Mesendoderm (in vitro differentiated cells): Measurements from ENCODE around the gene SHC4.

ENCODE experiments used
- DNase-seq: peaks from one replicate; pipeline ENCODE4 v3.0.0; 2013
- H2AK5ac ChIP-seq: 2 replicates; pipeline ENCODE4 v1.6.1; 2013; ENCODE audit warnings: low read length, inconsistent platforms
- H2BK120ac ChIP-seq: 2 replicates; pipeline ENCODE4 v1.6.1; 2013; ENCODE audit warnings: low read depth, mild to moderate bottlenecking, low read length, moderate library complexity, mixed read lengths
- H2BK15ac ChIP-seq: replicated peaks from 2 replicates; pipeline ENCODE4 v1.6.1; 2013; ENCODE audit warnings: low read depth, mild to moderate bottlenecking, moderate library complexity
- H2BK5ac ChIP-seq: 2 replicates; pipeline ENCODE4 v1.6.1; 2013; ENCODE audit warnings: low read length, inconsistent platforms
- H3K18ac ChIP-seq: 2 replicates; pipeline ENCODE4 v1.6.1; 2013; ENCODE audit warnings: mild to moderate bottlenecking, low read length, mixed read lengths
- H3K23ac ChIP-seq: one replicate; pipeline ENCODE4 v1.6.1; 2013; ENCODE audit warnings: low read length
- H3K27ac ChIP-seq: 2 replicates; pipeline ENCODE4 v1.5.1; 2013; ENCODE audit warnings: low read depth, mild to moderate bottlenecking, inconsistent platforms, low read length, moderate library complexity
- H3K27me3 ChIP-seq: 2 replicates; pipeline ENCODE4 v1.6.1; 2013; ENCODE audit warnings: low read length, control low read depth, mild to moderate bottlenecking, inconsistent platforms; ENCODE audit not compliant: insufficient read depth, poor library complexity
- H3K36me3 ChIP-seq: 2 replicates; pipeline ENCODE4 v1.6.1; 2013; ENCODE audit warnings: low read length, inconsistent platforms; ENCODE audit not compliant: control insufficient read depth, insufficient read depth
- H3K4ac ChIP-seq: one replicate; pipeline ENCODE4 v1.6.1; 2013; ENCODE audit warnings: low read depth, mild to moderate bottlenecking, low read length, moderate library complexity
- H3K4me1 ChIP-seq: 2 replicates; pipeline ENCODE4 v1.6.1; 2013; ENCODE audit warnings: low read depth, low read length, inconsistent platforms; ENCODE audit not compliant: control insufficient read depth
- H3K4me2 ChIP-seq: 2 replicates; pipeline ENCODE4 v1.6.1; 2013; ENCODE audit warnings: low read length
- H3K4me3 ChIP-seq: 2 replicates; pipeline ENCODE4 v1.5.1; 2013; ENCODE audit warnings: mild to moderate bottlenecking, low read length
- H3K56ac ChIP-seq: one replicate; pipeline ENCODE4 v1.6.1; 2013; ENCODE audit warnings: low read length
- H3K79me1 ChIP-seq: 2 replicates; pipeline ENCODE4 v1.6.1; 2013; ENCODE audit warnings: low read length, inconsistent platforms
- H3K79me2 ChIP-seq: 2 replicates; pipeline ENCODE4 v1.6.1; 2013; ENCODE audit warnings: mild to moderate bottlenecking, low read length; ENCODE audit not compliant: control insufficient read depth, insufficient read depth
- H3K9ac ChIP-seq: 2 replicates; pipeline ENCODE4 v1.6.1; 2013; ENCODE audit warnings: low read length, inconsistent platforms
- H4K5ac ChIP-seq: one replicate; pipeline ENCODE4 v1.6.1; 2013; ENCODE audit warnings: low read length
- H4K8ac ChIP-seq: one replicate; pipeline ENCODE4 v1.6.1; 2013; ENCODE audit warnings: low read depth, mild to moderate bottlenecking, control low read depth, low read length, moderate library complexity
- WGBS: extraction: QIAGEN DNeasy Blood & Tissue Kit; methylation state at CpG from one replicate; pipeline ENCODE4 v1.1.7; 2013; ENCODE audit warnings: low lambda C conversion rate, missing lambda C conversion rate; ENCODE audit not compliant: insufficient coverage; ENCODE audit errors: extremely low coverage; 5-methylcytosine and 5-hydroxymethylcytosine counted together

SHC4 gene

DNA sequence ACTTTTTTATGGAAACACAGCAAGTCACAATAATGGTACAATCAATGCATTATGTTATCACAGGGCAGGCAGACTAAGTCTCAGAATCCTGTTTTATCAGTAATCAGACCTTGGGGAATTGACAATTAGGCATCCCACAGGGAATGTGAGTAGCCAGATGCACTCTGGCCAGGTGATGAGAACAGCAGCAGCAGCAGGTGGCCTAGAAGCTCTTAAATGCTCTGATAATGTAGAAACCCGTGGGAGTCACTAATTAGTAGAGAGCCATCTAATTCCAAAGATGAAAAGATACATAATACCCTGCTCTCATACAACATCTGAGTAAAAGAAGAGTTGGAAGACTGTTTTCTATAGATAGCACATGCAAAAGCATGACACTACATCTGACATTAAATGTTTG lies 165.4 kb downstream of the SHC4 start:
- Histone ChIP-seq H3K27me3 (no peaks in the 10 kb centered on the region), H3K18ac (no peak overlapping the region), H3K4me1 (peaks cover 3% of the 10 kb centered on the region), H3K4me2 (no peak overlapping the region), H3K27ac (no peak overlapping the region), H2BK5ac (no peak overlapping the region), H4K8ac (no peak overlapping the region), H4K5ac (no peak overlapping the region), H3K4me3 (no peak overlapping the region), H2AK5ac (no peak overlapping the region), H2BK120ac (no peak overlapping the region), H3K36me3 (no peaks in the 10 kb centered on the region), H3K56ac (no peak overlapping the region), H3K79me1 (peaks cover 6% of the 10 kb centered on the region), H3K23ac (no peak overlapping the region), H2BK15ac (no peak overlapping the region), H3K4ac (no peak overlapping the region), H3K9ac (no peak overlapping the region), H3K79me2 (peaks cover 3% of the 10 kb centered on the region)
- DNase-seq: peak; percentile 94
- no CpG with 5 or more reads among the region's 1 CpG for WGBS

- no CpG with 5 or more reads among the region's 3 CpGs for WGBS
- H3K79me2 ChIP-seq: no peaks in the 10 kb centered on the region
- H3K79me1 ChIP-seq: peaks cover 2% of the 10 kb centered on the region
- no peak overlapping the region for H2BK15ac ChIP-seq
- H3K27ac ChIP-seq: no peak overlapping the region
- DNase-seq: no peak
- no peaks in the 10 kb centered on the region for H3K36me3 ChIP-seq
- no peak overlapping the region for H2BK5ac ChIP-seq
- no peak overlapping the region for H3K4me2 ChIP-seq
- H3K4ac ChIP-seq: no peak overlapping the region
- no peak overlapping the region for H4K5ac ChIP-seq
- no peak overlapping the region for H3K23ac ChIP-seq
- peak overlapping the region; percentile 18 for H3K18ac ChIP-seq
- peaks cover 3% of the 10 kb centered on the region for H3K4me1 ChIP-seq
- H4K8ac ChIP-seq: no peak overlapping the region
- H2BK120ac ChIP-seq: no peak overlapping the region
- no peak overlapping the region for H3K4me3 ChIP-seq
- H3K27me3 ChIP-seq: no peaks in the 10 kb centered on the region
- H3K9ac ChIP-seq: no peak overlapping the region
- H2AK5ac ChIP-seq: no peak overlapping the region
- no peak overlapping the region for H3K56ac ChIP-seq
Measured at GRCh38 chr15:48796930-48797329, 166.8 kb downstream of the SHC4 start.

- Histone ChIP-seq H3K18ac (no peak overlapping the region), H2BK15ac (no peak overlapping the region), H3K23ac (no peak overlapping the region), H4K8ac (no peak overlapping the region), H3K27me3 (no peaks in the 10 kb centered on the region), H3K36me3 (no peaks in the 10 kb centered on the region), H3K56ac (no peak overlapping the region), H4K5ac (no peak overlapping the region), H3K79me2 (no peaks in the 10 kb centered on the region), H3K4me1 (peaks cover 3% of the 10 kb centered on the region), H2BK120ac (no peak overlapping the region), H3K4me2 (no peak overlapping the region), H3K27ac (no peak overlapping the region), H2BK5ac (no peak overlapping the region), H2AK5ac (no peak overlapping the region), H3K9ac (no peak overlapping the region), H3K79me1 (peaks cover 2% of the 10 kb centered on the region), H3K4ac (no peak overlapping the region), H3K4me3 (no peak overlapping the region)
- no CpG with 5 or more reads among the region's 3 CpGs for WGBS
- DNase-seq: no peak
Measured at GRCh38 chr15:48796521-48796920, 167.2 kb downstream of the SHC4 start.

GRCh38 chr15:48795901-48796300 lies 167.8 kb downstream of the SHC4 start:
- H3K9ac ChIP-seq: no peak overlapping the region
- no peaks in the 10 kb centered on the region for H3K36me3 ChIP-seq
- peaks cover 2% of the 10 kb centered on the region for H3K79me1 ChIP-seq
- H3K56ac ChIP-seq: no peak overlapping the region
- H2BK5ac ChIP-seq: no peak overlapping the region
- H3K27me3 ChIP-seq: no peaks in the 10 kb centered on the region
- no peak overlapping the region for H3K23ac ChIP-seq
- no peak overlapping the region for H3K4me2 ChIP-seq
- no peak overlapping the region for H3K18ac ChIP-seq
- H3K27ac ChIP-seq: no peak overlapping the region
- no peak overlapping the region for H4K8ac ChIP-seq
- H2AK5ac ChIP-seq: no peak overlapping the region
- no CpG with 5 or more reads among the region's 3 CpGs for WGBS
- peaks cover 3% of the 10 kb centered on the region for H3K4me1 ChIP-seq
- H2BK120ac ChIP-seq: no peak overlapping the region
- no peak overlapping the region for H3K4me3 ChIP-seq
- no peak overlapping the region for H3K4ac ChIP-seq
- peak; percentile 18 for DNase-seq
- H3K79me2 ChIP-seq: no peaks in the 10 kb centered on the region
- no peak overlapping the region for H2BK15ac ChIP-seq
- no peak overlapping the region for H4K5ac ChIP-seq

- H3K27ac ChIP-seq: no peak overlapping the region
- H3K79me1 ChIP-seq: peaks cover 2% of the 10 kb centered on the region
- no peaks in the 10 kb centered on the region for H3K36me3 ChIP-seq
- no peak for DNase-seq
- no peak overlapping the region for H4K5ac ChIP-seq
- no peaks in the 10 kb centered on the region for H3K27me3 ChIP-seq
- H3K9ac ChIP-seq: no peak overlapping the region
- no peak overlapping the region for H2BK15ac ChIP-seq
- no CpG with 5 or more reads among the region's 2 CpGs for WGBS
- no peak overlapping the region for H2BK120ac ChIP-seq
- H2BK5ac ChIP-seq: no peak overlapping the region
- H2AK5ac ChIP-seq: no peak overlapping the region
- H3K4me2 ChIP-seq: no peak overlapping the region
- no peak overlapping the region for H3K56ac ChIP-seq
- no peak overlapping the region for H4K8ac ChIP-seq
- H3K4ac ChIP-seq: no peak overlapping the region
- no peak overlapping the region for H3K18ac ChIP-seq
- no peak overlapping the region for H3K23ac ChIP-seq
- H3K79me2 ChIP-seq: no peaks in the 10 kb centered on the region
- H3K4me3 ChIP-seq: no peak overlapping the region
- peaks cover 3% of the 10 kb centered on the region for H3K4me1 ChIP-seq
Measured at GRCh38 chr15:48794697-48795134, 169.0 kb downstream of the SHC4 start.

- H3K18ac ChIP-seq: no peak overlapping the region
- no peak overlapping the region for H4K5ac ChIP-seq
- H3K36me3 ChIP-seq: no peaks in the 10 kb centered on the region
- no peak overlapping the region for H2BK120ac ChIP-seq
- DNase-seq: no peak
- no CpG with 5 or more reads among the region's 3 CpGs for WGBS
- H3K23ac ChIP-seq: no peak overlapping the region
- no peaks in the 10 kb centered on the region for H3K79me2 ChIP-seq
- H4K8ac ChIP-seq: no peak overlapping the region
- H3K27me3 ChIP-seq: no peaks in the 10 kb centered on the region
- H3K4ac ChIP-seq: no peak overlapping the region
- no peaks in the 10 kb centered on the region for H3K4me1 ChIP-seq
- H2BK5ac ChIP-seq: no peak overlapping the region
- H3K4me2 ChIP-seq: no peak overlapping the region
- no peak overlapping the region for H3K56ac ChIP-seq
- H2BK15ac ChIP-seq: no peak overlapping the region
- no peaks in the 10 kb centered on the region for H3K79me1 ChIP-seq
- no peak overlapping the region for H3K27ac ChIP-seq
- no peak overlapping the region for H3K9ac ChIP-seq
- no peak overlapping the region for H2AK5ac ChIP-seq
- H3K4me3 ChIP-seq: no peak overlapping the region
Measured at GRCh38 chr15:48792408-48792807, 171.3 kb downstream of the SHC4 start.
